HepG2 (cell line): ENCODE measurements around the gene IPO9. TPM values are rescaled to one million over a fixed set of nuclear protein-coding genes. Genes with fewer than 3 reads are reported as not detected.

ENCODE experiments used
- ATF1 ChIP-seq: IDR thresholded peaks from 2 replicates; pipeline ENCODE4 v1.6.1; 2016; ENCODE audit warnings: mild to moderate bottlenecking, control low read depth
- CCAR2 ChIP-seq: fragments of 200-400 bp; formaldehyde crosslinking; optimal IDR thresholded peaks from 2 replicates; pipeline ENCODE3; 2018; ENCODE audit warnings: low read depth, mild to moderate bottlenecking, low read length, moderate library complexity
- SETDB1 ChIP-seq: sonication (generic); formaldehyde crosslinking; IDR thresholded peaks from 2 replicates; pipeline ENCODE4 v1.5.1; 2020; ENCODE audit warnings: missing genetic modification reagents, mild to moderate bottlenecking, borderline replicate concordance
- SP140L ChIP-seq: sonication (generic); formaldehyde crosslinking; IDR thresholded peaks from 2 replicates; pipeline ENCODE4 v1.4.0; 2020; ENCODE audit warnings: missing genetic modification reagents, borderline replicate concordance
- TRIM24 ChIP-seq: sonication (generic); formaldehyde crosslinking; IDR thresholded peaks from 2 replicates; pipeline ENCODE4 v1.8.0; 2022; ENCODE audit warnings: mild to moderate bottlenecking, missing genetic modification reagents
- ZFP36L1 ChIP-seq: sonication (generic); formaldehyde crosslinking; IDR thresholded peaks from 2 replicates; pipeline ENCODE4 v1.8.0; 2022; ENCODE audit warnings: mild to moderate bottlenecking, missing genetic modification reagents, moderate library complexity
- ZKSCAN5 ChIP-seq: sonication (generic); formaldehyde crosslinking; IDR thresholded peaks from 2 replicates; pipeline ENCODE4 v1.5.1; 2020; ENCODE audit warnings: mild to moderate bottlenecking, missing genetic modification reagents
- ZNF367 ChIP-seq: sonication (generic); formaldehyde crosslinking; IDR thresholded peaks from 2 replicates; pipeline ENCODE4 v1.4.0; 2020; ENCODE audit warnings: missing genetic modification reagents, borderline replicate concordance
- ZNF446 ChIP-seq: sonication (generic); formaldehyde crosslinking; IDR thresholded peaks from 2 replicates; pipeline ENCODE4 v1.5.0; 2020; ENCODE audit warnings: mild to moderate bottlenecking, missing genetic modification reagents
- ZNF468 ChIP-seq: sonication (generic); formaldehyde crosslinking; IDR thresholded peaks from 2 replicates; pipeline ENCODE4 v1.8.0; 2022; ENCODE audit warnings: mild to moderate bottlenecking, moderate library complexity, missing genetic modification reagents
- ZNF607 ChIP-seq: sonication (generic); formaldehyde crosslinking; IDR thresholded peaks from 2 replicates; pipeline ENCODE4 v1.5.1; 2020; ENCODE audit warnings: missing genetic modification reagents, mild to moderate bottlenecking, borderline replicate concordance
- ZNF644 ChIP-seq: IDR thresholded peaks from 2 replicates; pipeline ENCODE4 v1.6.1; 2016; ENCODE audit warnings: low read depth
- ZNF7 ChIP-seq: IDR thresholded peaks from 2 replicates; pipeline ENCODE4 v1.6.1; 2016; ENCODE audit warnings: missing biosample characterization, missing genetic modification reagents
- polyA plus RNA-seq, 8 experiments: library from polyadenylated mRNA; depleted of rRNA in 3 of 8; stranded (reverse) in 7 of 8; unstranded in 1 of 8; fragments of >200 nt; fragmentation: Illumina TruSeq in 4 of 8; extraction: Trizol in 4 of 8; gene quantifications; 2 replicates each; pipeline versions ENCODE4 v1.2.1 to v1.2.3, GENCODE V29; 2011 to 2016; ENCODE audit warnings: low read depth in 4 of 8, missing spikeins in 1 of 8, mixed read lengths in 1 of 8; ENCODE audit not compliant: insufficient read depth in 1 of 8
- total RNA-seq, 5 experiments: library from RNA; depleted of rRNA; stranded (reverse); fragments of >200 nt; fragmentation: Illumina TruSeq; extraction: Trizol; gene quantifications; 2 replicates each; pipeline ENCODE4 v1.2.3, GENCODE V29; 2016; ENCODE audit warnings: low read depth in 1 of 5
- TF ChIP-seq, protein P1 (sequence below): sonication (generic); formaldehyde crosslinking; IDR thresholded peaks from 2 replicates; pipeline ENCODE4 v1.5.0; 2020; ENCODE audit warnings: mild to moderate bottlenecking, missing genetic modification reagents
- TF ChIP-seq, protein P2 (sequence below): sonication (generic); formaldehyde crosslinking; IDR thresholded peaks from 2 replicates; pipeline ENCODE4 v1.4.0; 2020; ENCODE audit warnings: mild to moderate bottlenecking, missing genetic modification reagents
- TF ChIP-seq, protein P3 (sequence below): sonication (generic); formaldehyde crosslinking; conservative IDR thresholded peaks from 2 replicates; pipeline ENCODE4 v1.4.0; 2020; ENCODE audit warnings: missing genetic modification reagents
- TF ChIP-seq, protein P4 (sequence below): sonication (generic); formaldehyde crosslinking; IDR thresholded peaks from 2 replicates; pipeline ENCODE4 v1.5.0; 2020; ENCODE audit warnings: missing genetic modification reagents, mild to moderate bottlenecking, borderline replicate concordance
- TF ChIP-seq, protein P5 (sequence below): sonication (generic); formaldehyde crosslinking; IDR thresholded peaks from 2 replicates; pipeline ENCODE4 v1.5.1; 2020; ENCODE audit warnings: mild to moderate bottlenecking, missing genetic modification reagents, moderate library complexity
- TF ChIP-seq, protein P6 (sequence below): sonication (generic); formaldehyde crosslinking; IDR thresholded peaks from 2 replicates; pipeline ENCODE4 v1.4.0; 2020; ENCODE audit warnings: mild to moderate bottlenecking, missing genetic modification reagents, borderline replicate concordance

The IPO9 gene
- total and polyA plus RNA-seq, 2 of the 13 experiments (the other 11 are each of a cell fraction or from before 2014, with no cell fraction given) = 31.0 to 34.8 TPM

DNA sequence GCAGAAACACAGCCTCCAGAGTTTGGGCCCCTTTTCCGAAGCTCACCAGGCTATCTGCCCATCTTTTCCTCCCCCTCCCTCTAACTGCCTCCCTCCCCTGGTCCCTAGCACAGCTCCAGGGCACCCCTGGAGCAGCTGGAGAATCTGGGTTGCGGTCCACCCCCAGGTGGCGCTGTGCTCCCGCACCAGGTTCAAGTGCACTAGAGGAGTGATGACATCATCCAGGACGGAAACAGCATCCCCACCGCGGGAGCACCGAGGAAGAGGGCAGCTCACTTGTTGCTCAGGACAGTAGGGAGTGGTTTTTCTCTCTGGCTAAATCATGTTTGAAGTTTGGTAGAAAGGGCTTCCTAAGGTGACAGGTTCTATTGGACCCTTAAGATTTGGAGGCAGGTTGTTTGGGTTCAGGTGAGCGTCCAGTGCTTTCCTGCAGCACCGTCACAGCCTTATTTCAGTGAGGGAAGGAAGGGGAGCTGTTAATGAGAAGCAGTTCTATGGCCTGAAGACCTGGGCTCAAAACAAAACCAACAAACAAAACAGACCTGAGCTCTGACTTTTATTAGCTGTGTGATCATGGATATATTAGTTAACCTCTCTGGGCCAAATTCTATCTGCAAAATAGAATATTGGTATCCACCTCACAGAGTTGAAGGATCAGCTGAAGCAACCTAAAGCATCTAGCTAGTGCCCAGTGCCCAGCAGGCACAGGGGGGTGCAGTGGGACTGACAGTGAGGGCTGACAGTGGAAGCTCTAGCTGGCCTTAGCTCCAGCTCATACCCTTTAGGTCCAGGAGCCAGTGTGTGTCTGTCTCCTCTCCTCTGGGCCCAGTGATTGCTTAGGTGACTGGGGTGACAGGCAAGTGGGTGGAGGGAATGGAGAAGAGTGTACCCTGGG, 67.2 kb downstream of the IPO9 start (continued):
- TF ChIP-seq TRIM24 = no peak
- no peak for TF ChIP-seq ZNF468 (CRISPR knock-in tag)
- TF ChIP-seq, protein P1, sequence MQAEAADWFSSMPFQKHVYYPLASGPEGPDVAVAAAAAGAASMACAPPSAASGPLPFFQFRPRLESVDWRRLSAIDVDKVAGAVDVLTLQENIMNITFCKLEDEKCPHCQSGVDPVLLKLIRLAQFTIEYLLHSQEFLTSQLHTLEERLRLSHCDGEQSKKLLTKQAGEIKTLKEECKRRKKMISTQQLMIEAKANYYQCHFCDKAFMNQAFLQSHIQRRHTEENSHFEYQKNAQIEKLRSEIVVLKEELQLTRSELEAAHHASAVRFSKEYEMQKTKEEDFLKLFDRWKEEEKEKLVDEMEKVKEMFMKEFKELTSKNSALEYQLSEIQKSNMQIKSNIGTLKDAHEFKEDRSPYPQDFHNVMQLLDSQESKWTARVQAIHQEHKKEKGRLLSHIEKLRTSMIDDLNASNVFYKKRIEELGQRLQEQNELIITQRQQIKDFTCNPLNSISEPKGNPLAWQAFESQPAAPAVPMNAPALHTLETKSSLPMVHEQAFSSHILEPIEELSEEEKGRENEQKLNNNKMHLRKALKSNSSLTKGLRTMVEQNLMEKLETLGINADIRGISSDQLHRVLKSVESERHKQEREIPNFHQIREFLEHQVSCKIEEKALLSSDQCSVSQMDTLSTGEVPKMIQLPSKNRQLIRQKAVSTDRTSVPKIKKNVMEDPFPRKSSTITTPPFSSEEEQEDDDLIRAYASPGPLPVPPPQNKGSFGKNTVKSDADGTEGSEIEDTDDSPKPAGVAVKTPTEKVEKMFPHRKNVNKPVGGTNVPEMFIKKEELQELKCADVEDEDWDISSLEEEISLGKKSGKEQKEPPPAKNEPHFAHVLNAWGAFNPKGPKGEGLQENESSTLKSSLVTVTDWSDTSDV (CRISPR knock-in tag) = no peak
- no peak for TF ChIP-seq ZKSCAN5 (CRISPR knock-in tag)
- TF ChIP-seq, protein P2, sequence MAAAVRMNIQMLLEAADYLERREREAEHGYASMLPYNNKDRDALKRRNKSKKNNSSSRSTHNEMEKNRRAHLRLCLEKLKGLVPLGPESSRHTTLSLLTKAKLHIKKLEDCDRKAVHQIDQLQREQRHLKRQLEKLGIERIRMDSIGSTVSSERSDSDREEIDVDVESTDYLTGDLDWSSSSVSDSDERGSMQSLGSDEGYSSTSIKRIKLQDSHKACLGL (CRISPR knock-in tag) = no peak
- TF ChIP-seq CCAR2 = no peak
- TF ChIP-seq, protein P3, sequence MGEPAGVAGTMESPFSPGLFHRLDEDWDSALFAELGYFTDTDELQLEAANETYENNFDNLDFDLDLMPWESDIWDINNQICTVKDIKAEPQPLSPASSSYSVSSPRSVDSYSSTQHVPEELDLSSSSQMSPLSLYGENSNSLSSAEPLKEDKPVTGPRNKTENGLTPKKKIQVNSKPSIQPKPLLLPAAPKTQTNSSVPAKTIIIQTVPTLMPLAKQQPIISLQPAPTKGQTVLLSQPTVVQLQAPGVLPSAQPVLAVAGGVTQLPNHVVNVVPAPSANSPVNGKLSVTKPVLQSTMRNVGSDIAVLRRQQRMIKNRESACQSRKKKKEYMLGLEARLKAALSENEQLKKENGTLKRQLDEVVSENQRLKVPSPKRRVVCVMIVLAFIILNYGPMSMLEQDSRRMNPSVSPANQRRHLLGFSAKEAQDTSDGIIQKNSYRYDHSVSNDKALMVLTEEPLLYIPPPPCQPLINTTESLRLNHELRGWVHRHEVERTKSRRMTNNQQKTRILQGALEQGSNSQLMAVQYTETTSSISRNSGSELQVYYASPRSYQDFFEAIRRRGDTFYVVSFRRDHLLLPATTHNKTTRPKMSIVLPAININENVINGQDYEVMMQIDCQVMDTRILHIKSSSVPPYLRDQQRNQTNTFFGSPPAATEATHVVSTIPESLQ (CRISPR knock-in tag) = no peak
- no peak for TF ChIP-seq SP140L (CRISPR knock-in tag)
- no peak for TF ChIP-seq ZNF7 (CRISPR knock-in tag)
- no peak for TF ChIP-seq SETDB1 (CRISPR knock-in tag)
- TF ChIP-seq ZNF644 = no peak
- TF ChIP-seq, protein P4, sequence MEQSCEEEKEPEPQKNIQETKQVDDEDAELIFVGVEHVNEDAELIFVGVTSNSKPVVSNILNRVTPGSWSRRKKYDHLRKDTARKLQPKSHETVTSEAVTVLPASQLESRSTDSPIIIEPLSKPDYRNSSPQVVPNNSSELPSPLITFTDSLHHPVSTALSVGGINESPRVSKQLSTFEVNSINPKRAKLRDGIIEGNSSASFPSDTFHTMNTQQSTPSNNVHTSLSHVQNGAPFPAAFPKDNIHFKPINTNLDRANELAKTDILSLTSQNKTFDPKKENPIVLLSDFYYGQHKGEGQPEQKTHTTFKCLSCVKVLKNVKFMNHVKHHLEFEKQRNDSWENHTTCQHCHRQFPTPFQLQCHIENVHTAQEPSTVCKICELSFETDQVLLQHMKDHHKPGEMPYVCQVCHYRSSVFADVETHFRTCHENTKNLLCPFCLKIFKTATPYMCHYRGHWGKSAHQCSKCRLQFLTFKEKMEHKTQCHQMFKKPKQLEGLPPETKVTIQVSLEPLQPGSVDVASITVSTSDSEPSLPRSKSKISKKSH (CRISPR knock-in tag) = no peak
- TF ChIP-seq, protein P5, sequence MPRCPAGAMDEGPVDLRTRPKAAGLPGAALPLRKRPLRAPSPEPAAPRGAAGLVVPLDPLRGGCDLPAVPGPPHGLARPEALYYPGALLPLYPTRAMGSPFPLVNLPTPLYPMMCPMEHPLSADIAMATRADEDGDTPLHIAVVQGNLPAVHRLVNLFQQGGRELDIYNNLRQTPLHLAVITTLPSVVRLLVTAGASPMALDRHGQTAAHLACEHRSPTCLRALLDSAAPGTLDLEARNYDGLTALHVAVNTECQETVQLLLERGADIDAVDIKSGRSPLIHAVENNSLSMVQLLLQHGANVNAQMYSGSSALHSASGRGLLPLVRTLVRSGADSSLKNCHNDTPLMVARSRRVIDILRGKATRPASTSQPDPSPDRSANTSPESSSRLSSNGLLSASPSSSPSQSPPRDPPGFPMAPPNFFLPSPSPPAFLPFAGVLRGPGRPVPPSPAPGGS (CRISPR knock-in tag) = no peak
- TF ChIP-seq, protein P6, sequence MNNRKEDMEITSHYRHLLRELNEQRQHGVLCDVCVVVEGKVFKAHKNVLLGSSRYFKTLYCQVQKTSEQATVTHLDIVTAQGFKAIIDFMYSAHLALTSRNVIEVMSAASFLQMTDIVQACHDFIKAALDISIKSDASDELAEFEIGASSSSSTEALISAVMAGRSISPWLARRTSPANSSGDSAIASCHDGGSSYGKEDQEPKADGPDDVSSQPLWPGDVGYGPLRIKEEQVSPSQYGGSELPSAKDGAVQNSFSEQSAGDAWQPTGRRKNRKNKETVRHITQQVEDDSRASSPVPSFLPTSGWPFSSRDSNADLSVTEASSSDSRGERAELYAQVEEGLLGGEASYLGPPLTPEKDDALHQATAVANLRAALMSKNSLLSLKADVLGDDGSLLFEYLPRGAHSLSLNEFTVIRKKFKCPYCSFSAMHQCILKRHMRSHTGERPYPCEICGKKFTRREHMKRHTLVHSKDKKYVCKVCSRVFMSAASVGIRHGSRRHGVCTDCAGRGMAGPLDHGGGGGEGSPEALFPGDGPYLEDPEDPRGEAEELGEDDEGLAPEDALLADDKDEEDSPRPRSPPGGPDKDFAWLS (CRISPR knock-in tag) = no peak
- no peak for TF ChIP-seq ZNF607 (CRISPR knock-in tag)
- TF ChIP-seq ATF1 (CRISPR knock-in tag) = peak; percentile 62; the same call in 1 of the 2 replicates
- TF ChIP-seq ZFP36L1 = no peak
- no peak for TF ChIP-seq ZNF367 (CRISPR knock-in tag)
- no peak for TF ChIP-seq ZNF446 (CRISPR knock-in tag)
